Endothelial cell of umbilical vein (primary cell): ENCODE measurements around the gene LGALS13. TPM values are rescaled to one million over a fixed set of nuclear protein-coding genes. Genes with fewer than 3 reads are reported as not detected.

ENCODE experiments used
- BruUV-seq: library from RNA; stranded (reverse); fragments of 400-500 nt; replicated peaks from 2 replicates; lab custom pipeline; 2021; lab: Mats Ljungman, UMichigan
- CTCF ChIA-PET: fragments of 300-600, 350-600 bp; sonication (Branson Sonifier 250); formaldehyde crosslinking; loops from one replicate; lab custom pipeline; 2021; ENCODE audit warnings: antibody characterized with exemption, inconsistent platforms; lab: Charles Lee
- POLR2A ChIA-PET: fragments of 300-600, 350-600 bp; sonication (Branson Sonifier 250); formaldehyde crosslinking; loops from one replicate; lab custom pipeline; 2021; ENCODE audit warnings: antibody characterized with exemption, inconsistent platforms; lab: Charles Lee
- DNase-seq: peaks from one replicate; pipeline ENCODE4 v3.0.0-alpha.2; 2011; ENCODE audit warnings: low read depth, low spot score
- FAIRE-seq: peaks from 2 replicates; lab custom pipeline; 2011; peaks lifted over from hg19 to GRCh38; lab: Jason Lieb, UNC
- H2AFZ ChIP-seq: 2 replicates; pipeline ENCODE4 v1.6.0; 2012; ENCODE audit warnings: low read depth, low read length, control low read depth, inconsistent platforms
- H3K27ac ChIP-seq: 2 replicates; pipeline ENCODE4 v1.5.1; 2011; ENCODE audit warnings: low read depth, mild to moderate bottlenecking, control low read depth, low read length, moderate library complexity; ENCODE audit not compliant: insufficient read depth
- H3K27me3 ChIP-seq, 2 experiments: 2 replicates each; pipeline versions ENCODE4 v1.6.0 to v1.6.1; 2011; ENCODE audit warnings: low read length in 2 of 2, mixed read lengths in 1 of 2; ENCODE audit not compliant: control insufficient read depth in 2 of 2, insufficient read depth in 2 of 2
- H3K36me3 ChIP-seq, 2 experiments: 2 replicates in 1 of 2; 3 replicates in 1 of 2; pipeline ENCODE4 v1.5.1; 2011; ENCODE audit warnings: low read length in 2 of 2, mild to moderate bottlenecking in 1 of 2, moderate library complexity in 1 of 2; ENCODE audit not compliant: control insufficient read depth in 2 of 2, insufficient read depth in 2 of 2; ENCODE audit errors: extremely low read depth in 1 of 2
- H3K4me1 ChIP-seq: 3 replicates; pipeline ENCODE4 v1.5.1; 2011; ENCODE audit warnings: mild to moderate bottlenecking, low read length; ENCODE audit not compliant: control insufficient read depth, insufficient read depth; ENCODE audit errors: extremely low read depth
- H3K4me2 ChIP-seq: 2 replicates; pipeline ENCODE4 v1.6.1; 2011; ENCODE audit warnings: low read length, control low read depth, mixed read lengths; ENCODE audit not compliant: insufficient read depth
- H3K4me3 ChIP-seq, 3 experiments: fragments of 200-600 bp in 1 of 3; sonication (generic), shearing (Covaris generic) in 1 of 3; replicated peaks in 1 of 3; 2 replicates each; pipeline ENCODE4 v1.5.1; 2011 to 2016; ENCODE audit warnings: control low read depth in 3 of 3, low read length in 3 of 3, mild to moderate bottlenecking in 2 of 3, inconsistent platforms in 1 of 3, low read depth in 1 of 3, moderate library complexity in 1 of 3; ENCODE audit not compliant: insufficient read depth in 1 of 3
- H3K79me2 ChIP-seq: 2 replicates; pipeline ENCODE4 v1.6.0; 2012; ENCODE audit warnings: low read length, inconsistent platforms; ENCODE audit not compliant: control insufficient read depth, insufficient read depth
- H3K9ac ChIP-seq: replicated peaks from 2 replicates; pipeline ENCODE3; 2011; ENCODE audit warnings: low read length, control low read depth; ENCODE audit not compliant: insufficient read depth; ENCODE audit errors: extremely low read depth
- H3K9me1 ChIP-seq: replicated peaks from 3 replicates; pipeline ENCODE4 v1.6.0; 2011; ENCODE audit warnings: mild to moderate bottlenecking, low read length; ENCODE audit not compliant: control insufficient read depth, insufficient read depth; ENCODE audit errors: extremely low read depth
- H3K9me3 ChIP-seq: replicated peaks from 2 replicates; pipeline ENCODE4 v1.5.1; 2012; ENCODE audit warnings: low read length, inconsistent platforms; ENCODE audit not compliant: control insufficient read depth, insufficient read depth
- H4K20me1 ChIP-seq: replicated peaks from 2 replicates; pipeline ENCODE3; 2011; ENCODE audit warnings: mild to moderate bottlenecking, low read length; ENCODE audit not compliant: control insufficient read depth, insufficient read depth; ENCODE audit errors: extremely low read depth
- CTCF ChIP-seq, 2 donors: IDR thresholded peaks; 1 replicate in 1 of 2; 2 replicates in 1 of 2; pipeline ENCODE4 v1.5.1; 2011; ENCODE audit warnings: low read length in 2 of 2, mild to moderate bottlenecking in 2 of 2, moderate library complexity in 2 of 2, control low read depth in 1 of 2, inconsistent platforms in 1 of 2, low read depth in 1 of 2; ENCODE audit not compliant: insufficient read depth in 1 of 2; ENCODE audit errors: extremely low read depth in 1 of 2
- EZH2 ChIP-seq: IDR thresholded peaks from 2 replicates; pipeline ENCODE4 v1.6.1; 2012; ENCODE audit warnings: borderline replicate concordance, low read depth, mild to moderate bottlenecking, moderate library complexity, low read length, inconsistent platforms; ENCODE audit not compliant: severe bottlenecking
- FOS ChIP-seq: IDR thresholded peaks from 2 replicates; pipeline ENCODE4 v1.6.1; 2011; ENCODE audit warnings: mild to moderate bottlenecking, low read length, moderate library complexity, borderline replicate concordance; ENCODE audit not compliant: insufficient read depth
- GATA2 ChIP-seq: IDR thresholded peaks from 2 replicates; pipeline ENCODE4 v1.7.0; 2011; ENCODE audit warnings: low read depth, mild to moderate bottlenecking, moderate library complexity, mixed read lengths, low read length; ENCODE audit not compliant: insufficient read length, insufficient read depth
- JUN ChIP-seq: IDR thresholded peaks from 2 replicates; pipeline ENCODE4 v1.6.1; 2011; ENCODE audit warnings: borderline replicate concordance, low read depth; ENCODE audit not compliant: insufficient read length, insufficient read depth
- MAX ChIP-seq: IDR thresholded peaks from 2 replicates; pipeline ENCODE4 v1.6.1; 2011; ENCODE audit not compliant: insufficient read depth, insufficient read length
- MYC ChIP-seq: IDR thresholded peaks from one replicate; pipeline ENCODE4 v1.6.1; 2011; ENCODE audit warnings: mild to moderate bottlenecking, low read depth, low read length
- POLR2A ChIP-seq: IDR thresholded peaks from 2 replicates; pipeline ENCODE4 v1.6.1; 2012; ENCODE audit warnings: low read depth, mild to moderate bottlenecking, control low read depth, low read length
- POLR2AphosphoS5 ChIP-seq: IDR thresholded peaks from 2 replicates; pipeline ENCODE4 v1.6.1; 2012; ENCODE audit warnings: low read depth, mild to moderate bottlenecking, control low read depth, low read length, moderate library complexity; ENCODE audit not compliant: insufficient read depth
- dilution Hi-C: fragments of 300-500 bp; cut with MboI; formaldehyde crosslinking; loops from one replicate; pipeline ENCODE4 v1.15.0; 2019; ENCODE audit warnings: low sequenced_read_pairs; ENCODE audit not compliant: extremely low pct_ligation_motif_present
- intact Hi-C: fragments of 100-400 bp; cut with micrococcal nuclease; formaldehyde crosslinking; loops from one replicate; pipeline ENCODE4 v1.10.0; 2022
- polyA plus RNA-seq, 4 experiments: library from polyadenylated mRNA; depleted of rRNA in 3 of 4; stranded (reverse) in 3 of 4; unstranded in 1 of 4; fragments of >200 nt; gene quantifications; 2 replicates each; pipeline versions ENCODE4 v1.2.1 to v1.2.3, GENCODE V29; 2011 to 2012; ENCODE audit warnings: missing spikeins in 1 of 4
- total RNA-seq: library from RNA; stranded (reverse); gene quantifications from 2 replicates; pipeline ENCODE4 v1.2.3, GENCODE V29; 2021

LGALS13 gene
- total and polyA plus RNA-seq, 2 donors (not counting 3 experiments of a cell fraction or from before 2014, with no cell fraction given), result not detected

GRCh38 chr19:39613597-39613996, 11.3 kb downstream of the LGALS13 start:
- TF ChIP-seq POLR2A (no peak), FOS (no peak), EZH2 (no peak)
- ChIA-PET CTCF (no interaction called here), POLR2A (no interaction called here)
- Histone ChIP-seq H3K4me1 (no peaks in the 10 kb centered on the region), H3K4me3 (no peak overlapping the region), H3K27ac (no peak overlapping the region), H3K9me1 (no peaks in the 10 kb centered on the region), H4K20me1 (no peaks in the 10 kb centered on the region), H3K27me3 (no peaks in the 10 kb centered on the region), H2AFZ (no peak overlapping the region), H3K36me3 (no peaks in the 10 kb centered on the region), H3K4me2 (no peak overlapping the region), H3K9me3 (no peaks in the 10 kb centered on the region), H3K9ac (no peak overlapping the region), H3K79me2 (no peaks in the 10 kb centered on the region)
- BruUV-seq, result no TSS peak
- dilution Hi-C loops, result no loop called here
- intact Hi-C loops, result no loop called here
- no peak for DNase-seq
- no peak for FAIRE-seq

GRCh38 chr19:39617745-39618144, 15.4 kb downstream of the LGALS13 start:
- no peaks in the 10 kb centered on the region for H3K79me2 ChIP-seq
- DNase-seq (no peak), FAIRE-seq (no peak)
- H3K4me3 ChIP-seq, result no peak overlapping the region
- no peaks in the 10 kb centered on the region for H3K27me3 ChIP-seq
- H3K27ac ChIP-seq, result no peak overlapping the region
- BruUV-seq, result no TSS peak
- no peaks in the 10 kb centered on the region for H3K4me1 ChIP-seq
- POLR2A ChIA-PET, result no interaction called here
- no peaks in the 10 kb centered on the region for H3K9me1 ChIP-seq
- no peak for TF ChIP-seq EZH2
- no peak for TF ChIP-seq JUN
- TF ChIP-seq POLR2AphosphoS5, result no peak
- TF ChIP-seq MAX, result no peak
- TF ChIP-seq MYC, result no peak
- no peak for TF ChIP-seq CTCF (IDR thresholded peaks at IDR 0.05; ENCODE audit: extremely low read depth in 1 of 2, insufficient read depth in 1 of 2, low read depth in 1 of 2, low read length in 2 of 2)
- no peak for TF ChIP-seq POLR2A
- TF ChIP-seq GATA2, result no peak
- no peak for TF ChIP-seq FOS
- intact Hi-C loops, result no loop called here
- no peak overlapping the region for H3K4me2 ChIP-seq
- no peaks in the 10 kb centered on the region for H3K36me3 ChIP-seq
- no peaks in the 10 kb centered on the region for H4K20me1 ChIP-seq
- CTCF ChIA-PET, result no interaction called here
- H2AFZ ChIP-seq, result no peak overlapping the region
- H3K9ac ChIP-seq, result no peak overlapping the region
- dilution Hi-C loops, result no loop called here
- no peaks in the 10 kb centered on the region for H3K9me3 ChIP-seq
